ENCODE results near the gene LRTM2. TPM values are rescaled to one million over a fixed set of nuclear protein-coding genes. Genes with fewer than 3 reads are reported as not detected.

Gene LRTM2
- total RNA-seq, 2 donors from 2014 or later = not detected

GRCh38 chr12:1808798-1809480 is 11.4 kb upstream of the LRTM2 start:
- H3K4me1 ChIP-seq (ENCODE audit: control insufficient read depth in 1 of 2, low read depth in 2 of 2) = peaks cover 0 to 37% of the 10 kb centered on the region in 2 donors
- H3K27me3 ChIP-seq (replicated peaks; ENCODE audit: insufficient read depth) = no peaks in the 10 kb centered on the region
- H3K4me3 ChIP-seq = no peak overlapping the region
- H3K9me3 ChIP-seq = no peaks in the 10 kb centered on the region
- H3K27ac ChIP-seq = no peak overlapping the region
- ATAC-seq (ENCODE audit: insufficient number of reproducible peaks, low FRiP score, low read depth) (no peak), DNase-seq (ENCODE audit: low spot score) (no peak)
- TF ChIP-seq CTCF (IDR thresholded peaks at IDR 0.05) = no peak
- no peaks in the 10 kb centered on the region for H3K36me3 ChIP-seq

GRCh38 chr12:1809591-1810190 is 10.7 kb upstream of the LRTM2 start:
- DNase-seq (ENCODE audit: low spot score) (no peak), ATAC-seq (ENCODE audit: insufficient number of reproducible peaks, low FRiP score, low read depth) (no peak)
- no peak overlapping the region for H3K4me3 ChIP-seq
- no peaks in the 10 kb centered on the region for H3K27me3 ChIP-seq (replicated peaks; ENCODE audit: insufficient read depth)
- no peak for TF ChIP-seq CTCF (IDR thresholded peaks at IDR 0.05)
- H3K27ac ChIP-seq = peak overlapping the region; percentile 15 to 19
- H3K9me3 ChIP-seq = no peaks in the 10 kb centered on the region
- no peaks in the 10 kb centered on the region for H3K36me3 ChIP-seq
- H3K4me1 ChIP-seq (ENCODE audit: control insufficient read depth in 1 of 2, low read depth in 2 of 2) = peaks cover 0 to 36% of the 10 kb centered on the region in 2 donors

- DNase-seq (ENCODE audit: low spot score) = no peak
- peaks cover 0 to 29% of the 10 kb centered on the region in 2 donors for H3K4me1 ChIP-seq (ENCODE audit: control insufficient read depth in 1 of 2, low read depth in 2 of 2)
- H3K27ac ChIP-seq = peak overlapping the region; percentile 15 to 19
- no peak overlapping the region for H3K4me3 ChIP-seq
- no peak for ATAC-seq (ENCODE audit: insufficient number of reproducible peaks, low FRiP score, low read depth)
- no peak for TF ChIP-seq CTCF (IDR thresholded peaks at IDR 0.05)
- no peaks in the 10 kb centered on the region for H3K36me3 ChIP-seq
- no peaks in the 10 kb centered on the region for H3K27me3 ChIP-seq (replicated peaks; ENCODE audit: insufficient read depth)
- H3K9me3 ChIP-seq = no peaks in the 10 kb centered on the region
Measured at GRCh38 chr12:1810201-1810930, 10.0 kb upstream of the LRTM2 start.

GRCh38 chr12:1810931-1811280 is 9.5 kb upstream of the LRTM2 start:
- ATAC-seq (ENCODE audit: insufficient number of reproducible peaks, low FRiP score, low read depth) (no peak), DNase-seq (ENCODE audit: low spot score) (no peak)
- Histone ChIP-seq H3K4me3 (no peak overlapping the region), H3K36me3 (no peaks in the 10 kb centered on the region), H3K9me3 (no peaks in the 10 kb centered on the region), H3K4me1 (ENCODE audit: control insufficient read depth in 1 of 2, low read depth in 2 of 2) (peaks cover 0 to 24% of the 10 kb centered on the region in 2 donors), H3K27me3 (replicated peaks; ENCODE audit: insufficient read depth) (no peaks in the 10 kb centered on the region), H3K27ac (no peak overlapping the region)
- TF ChIP-seq CTCF (IDR thresholded peaks at IDR 0.05) = no peak

- Histone ChIP-seq H3K27me3 (replicated peaks; ENCODE audit: insufficient read depth) (no peaks in the 10 kb centered on the region), H3K36me3 (no peaks in the 10 kb centered on the region), H3K4me3 (no peak overlapping the region), H3K27ac (no peak overlapping the region), H3K4me1 (ENCODE audit: control insufficient read depth in 1 of 2, low read depth in 2 of 2) (peaks cover 0 to 20% of the 10 kb centered on the region in 2 donors), H3K9me3 (no peaks in the 10 kb centered on the region)
- no peak for TF ChIP-seq CTCF (IDR thresholded peaks at IDR 0.05)
- DNase-seq (ENCODE audit: low spot score) (no peak), ATAC-seq (ENCODE audit: insufficient number of reproducible peaks, low FRiP score, low read depth) (no peak)
Measured at GRCh38 chr12:1811281-1811947, 9.0 kb upstream of the LRTM2 start.

Data from thoracic aorta (tissue), 2 donors.